GM18907 (cell line): ENCODE data around the gene TRAF1.

Experiments used
- ATAC-seq: cut with Tn5 transposase; IDR thresholded peaks from one replicate; pipeline ENCODE4 v1.9.1; 2021; ENCODE audit warnings: mild to moderate bottlenecking, moderate library complexity; ENCODE audit not compliant: unreplicated experiment

The TRAF1 gene

GRCh38 chr9:120912958-120913646 lies 13.5 kb downstream of the TRAF1 start:
- no peak for ATAC-seq

GRCh38 chr9:120911295-120911837 lies 15.2 kb downstream of the TRAF1 start:
- no peak for ATAC-seq

- ATAC-seq, result no peak
Measured at GRCh38 chr9:120910643-120911042, 16.0 kb downstream of the TRAF1 start.

GRCh38 chr9:120909904-120910303 lies 16.7 kb downstream of the TRAF1 start:
- no peak for ATAC-seq

GRCh38 chr9:120905315-120906164 lies 21.1 kb downstream of the TRAF1 start:
- ATAC-seq, result no peak

GRCh38 chr9:120904978-120905301 lies 21.7 kb downstream of the TRAF1 start:
- ATAC-seq, result no peak

GRCh38 chr9:120904061-120904977 lies 22.3 kb downstream of the TRAF1 start:
- no peak for ATAC-seq

- ATAC-seq, result no peak
Measured at GRCh38 chr9:120902569-120903535, 23.7 kb downstream of the TRAF1 start.

- no peak for ATAC-seq
Measured at GRCh38 chr9:120901755-120902568, 24.6 kb downstream of the TRAF1 start.

- ATAC-seq, result no peak
Measured at GRCh38 chr9:120900824-120901223, 25.8 kb downstream of the TRAF1 start.

GRCh38 chr9:120899490-120900068 lies 27.0 kb downstream of the TRAF1 start:
- no peak for ATAC-seq

GRCh38 chr9:120898396-120898795 lies 28.2 kb downstream of the TRAF1 start:
- ATAC-seq, result no peak

- no peak for ATAC-seq
Measured at GRCh38 chr9:120895951-120896350, 30.6 kb downstream of the TRAF1 start.

GRCh38 chr9:120894321-120895148 lies 32.1 kb downstream of the TRAF1 start:
- ATAC-seq, result no peak

- ATAC-seq, result no peak
Measured at GRCh38 chr9:120893611-120894307, 32.8 kb downstream of the TRAF1 start.

GRCh38 chr9:120892748-120893610 lies 33.6 kb downstream of the TRAF1 start:
- peak; percentile 70 for ATAC-seq
